Neutrophil (primary cell): ENCODE data around the gene GSTK1.
A peak's percentile ranks its signal among the peaks of the same experiment; 100 is the strongest.
"Not testable (repeated sequence)": the region's sequence is repeated elsewhere in the genome, so short reads cannot be mapped to it uniquely, and the experiment has no call there.

Source experiments
- H3K27ac ChIP-seq: fragments of 200-600 bp; sonication (generic); 2 replicates; pipeline ENCODE4 v1.5.1; 2016; ENCODE audit warnings: mild to moderate bottlenecking, moderate library complexity
- H3K27me3 ChIP-seq: fragments of 200-600 bp; sonication (generic); 2 replicates; pipeline ENCODE4 v1.6.0; 2016; ENCODE audit warnings: mild to moderate bottlenecking
- H3K36me3 ChIP-seq: fragments of 200-600 bp; sonication (generic); 2 replicates; pipeline ENCODE4 v1.5.1; 2017
- H3K4me1 ChIP-seq, 2 experiments: fragments of 200-600 bp in 1 of 2; sonication (generic) in 1 of 2; 1 replicate in 1 of 2; 2 replicates in 1 of 2; pipeline versions ENCODE4 v1.5.1 to v1.6.1; 2013 to 2016; ENCODE audit warnings: low read depth in 1 of 2, low read length in 1 of 2, mild to moderate bottlenecking in 1 of 2, moderate library complexity in 1 of 2; ENCODE audit not compliant: control insufficient read depth in 1 of 2, insufficient read depth in 1 of 2
- H3K4me3 ChIP-seq, 2 experiments: fragments of 200-600 bp in 1 of 2; sonication (generic) in 1 of 2; 1 replicate in 1 of 2; 2 replicates in 1 of 2; pipeline ENCODE4 v1.5.1; 2013 to 2016; ENCODE audit warnings: low read depth in 1 of 2, low read length in 1 of 2, mild to moderate bottlenecking in 1 of 2, moderate library complexity in 1 of 2
- H3K9me3 ChIP-seq: fragments of 200-600 bp; sonication (generic); 2 replicates; pipeline ENCODE4 v1.5.1; 2016
- TF ChIP-seq, protein P1 (sequence below): fragments of 200-600 bp; sonication (generic); IDR thresholded peaks from 2 replicates; pipeline ENCODE4 v1.5.1; 2016; ENCODE audit warnings: antibody characterized with exemption

The GSTK1 gene

DNA sequence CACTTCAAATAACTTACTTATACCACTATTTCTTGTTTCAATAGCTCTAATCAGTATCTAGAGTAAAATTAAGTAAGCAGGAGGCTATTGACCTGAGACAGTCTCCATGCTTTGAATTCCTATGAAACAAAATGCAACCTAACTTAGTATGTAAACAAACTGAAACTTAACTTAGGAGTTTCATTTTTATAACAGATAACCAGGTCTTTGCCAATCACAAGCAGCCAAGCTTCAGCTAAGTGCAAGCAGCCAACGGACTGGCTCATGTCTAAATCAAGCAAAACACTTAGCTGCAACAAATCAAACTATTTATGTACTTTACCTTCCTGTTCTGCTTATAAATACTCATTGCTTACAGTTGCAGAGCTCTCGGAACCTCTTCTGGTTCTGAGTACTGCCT lies 4.4 kb upstream of the GSTK1 start:
- peaks cover 6 to 8% of the 10 kb centered on the region in 2 experiments for H3K4me1 ChIP-seq
- H3K27me3 ChIP-seq = no peaks in the 10 kb centered on the region
- no peaks in the 10 kb centered on the region for H3K36me3 ChIP-seq
- no peaks in the 10 kb centered on the region for H3K9me3 ChIP-seq
- no peak overlapping the region for H3K27ac ChIP-seq
- TF ChIP-seq, protein P1, sequence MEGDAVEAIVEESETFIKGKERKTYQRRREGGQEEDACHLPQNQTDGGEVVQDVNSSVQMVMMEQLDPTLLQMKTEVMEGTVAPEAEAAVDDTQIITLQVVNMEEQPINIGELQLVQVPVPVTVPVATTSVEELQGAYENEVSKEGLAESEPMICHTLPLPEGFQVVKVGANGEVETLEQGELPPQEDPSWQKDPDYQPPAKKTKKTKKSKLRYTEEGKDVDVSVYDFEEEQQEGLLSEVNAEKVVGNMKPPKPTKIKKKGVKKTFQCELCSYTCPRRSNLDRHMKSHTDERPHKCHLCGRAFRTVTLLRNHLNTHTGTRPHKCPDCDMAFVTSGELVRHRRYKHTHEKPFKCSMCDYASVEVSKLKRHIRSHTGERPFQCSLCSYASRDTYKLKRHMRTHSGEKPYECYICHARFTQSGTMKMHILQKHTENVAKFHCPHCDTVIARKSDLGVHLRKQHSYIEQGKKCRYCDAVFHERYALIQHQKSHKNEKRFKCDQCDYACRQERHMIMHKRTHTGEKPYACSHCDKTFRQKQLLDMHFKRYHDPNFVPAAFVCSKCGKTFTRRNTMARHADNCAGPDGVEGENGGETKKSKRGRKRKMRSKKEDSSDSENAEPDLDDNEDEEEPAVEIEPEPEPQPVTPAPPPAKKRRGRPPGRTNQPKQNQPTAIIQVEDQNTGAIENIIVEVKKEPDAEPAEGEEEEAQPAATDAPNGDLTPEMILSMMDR = no peak
- H3K4me3 ChIP-seq = no peak overlapping the region

DNA sequence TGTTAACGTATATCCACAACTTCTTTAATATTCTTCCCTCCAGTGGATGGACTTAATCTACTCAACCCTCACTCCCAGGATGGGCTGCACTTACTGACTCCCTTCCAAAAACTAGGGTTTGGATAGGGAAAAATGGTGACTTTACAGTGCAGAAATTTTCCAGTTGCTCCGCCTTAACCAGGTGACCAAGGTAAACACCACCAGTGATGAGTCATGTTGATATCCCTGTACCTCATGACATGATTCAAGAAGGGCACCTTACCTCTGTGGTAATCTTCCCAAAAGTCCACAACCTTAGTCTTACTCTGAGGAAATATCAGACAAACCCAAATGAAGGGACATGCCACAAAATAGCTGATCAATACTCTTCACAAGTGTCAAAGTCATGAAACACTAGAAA lies 3.5 kb upstream of the GSTK1 start:
- Histone ChIP-seq H3K27me3 (no peaks in the 10 kb centered on the region), H3K4me3 (no peak overlapping the region), H3K4me1 (peaks cover 16 to 18% of the 10 kb centered on the region in 2 experiments), H3K36me3 (no peaks in the 10 kb centered on the region), H3K27ac (no peak overlapping the region), H3K9me3 (no peaks in the 10 kb centered on the region)
- TF ChIP-seq, protein P1 = no peak

DNA sequence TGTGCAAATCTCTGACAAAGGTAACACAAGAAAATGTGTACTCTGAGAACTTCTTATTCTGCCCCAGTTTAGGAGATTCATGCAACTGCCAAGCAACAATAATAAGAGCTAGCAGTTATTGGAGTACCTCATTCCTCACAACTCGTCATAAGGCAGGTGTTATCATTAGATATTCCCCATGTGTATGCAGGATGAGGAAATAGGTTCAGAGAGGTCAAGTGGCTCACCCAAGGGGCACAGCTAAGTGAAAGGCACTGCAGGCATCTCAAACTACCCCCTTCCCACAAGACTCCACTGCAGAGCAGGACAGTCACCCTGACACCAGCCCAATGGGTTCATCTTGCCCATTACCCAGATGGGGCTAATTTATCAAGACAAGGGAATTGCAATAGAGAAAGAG lies 1.3 kb upstream of the GSTK1 start:
- Histone ChIP-seq H3K27ac (no peak overlapping the region), H3K27me3 (no peaks in the 10 kb centered on the region), H3K36me3 (no peaks in the 10 kb centered on the region), H3K9me3 (no peaks in the 10 kb centered on the region), H3K4me1 (peaks cover 20 to 22% of the 10 kb centered on the region in 2 experiments), H3K4me3 (no peak overlapping the region)
- TF ChIP-seq, protein P1 = no peak

DNA sequence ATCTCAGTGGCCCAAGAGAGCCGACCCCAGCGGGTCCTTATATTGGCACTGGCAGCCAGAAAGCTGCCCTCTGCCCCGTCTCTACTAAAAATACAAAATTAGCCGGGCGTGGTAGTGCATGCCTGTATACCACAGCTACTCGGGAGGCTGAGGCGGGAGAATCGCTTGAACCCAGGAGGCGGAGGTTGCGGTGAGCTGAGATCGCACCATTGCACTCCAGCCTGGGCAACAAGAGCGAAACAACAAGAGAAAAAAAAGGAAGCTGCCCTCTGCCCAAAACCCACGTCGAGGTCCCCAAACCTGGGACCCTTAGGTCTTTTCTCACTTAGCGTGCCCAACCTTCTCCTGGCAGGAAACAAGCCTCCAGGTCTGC lies 941 bp downstream of the GSTK1 start:
- not testable (repeated sequence) for H3K27me3 ChIP-seq, H3K9me3 ChIP-seq
- Histone ChIP-seq H3K27ac (peak overlapping the region; percentile 67), H3K4me1 (peaks cover 20 to 22% of the 10 kb centered on the region in 2 experiments), H3K36me3 (peaks cover 21% of the 10 kb centered on the region), H3K4me3 (peak overlapping the region; percentile 74 to 82)

DNA sequence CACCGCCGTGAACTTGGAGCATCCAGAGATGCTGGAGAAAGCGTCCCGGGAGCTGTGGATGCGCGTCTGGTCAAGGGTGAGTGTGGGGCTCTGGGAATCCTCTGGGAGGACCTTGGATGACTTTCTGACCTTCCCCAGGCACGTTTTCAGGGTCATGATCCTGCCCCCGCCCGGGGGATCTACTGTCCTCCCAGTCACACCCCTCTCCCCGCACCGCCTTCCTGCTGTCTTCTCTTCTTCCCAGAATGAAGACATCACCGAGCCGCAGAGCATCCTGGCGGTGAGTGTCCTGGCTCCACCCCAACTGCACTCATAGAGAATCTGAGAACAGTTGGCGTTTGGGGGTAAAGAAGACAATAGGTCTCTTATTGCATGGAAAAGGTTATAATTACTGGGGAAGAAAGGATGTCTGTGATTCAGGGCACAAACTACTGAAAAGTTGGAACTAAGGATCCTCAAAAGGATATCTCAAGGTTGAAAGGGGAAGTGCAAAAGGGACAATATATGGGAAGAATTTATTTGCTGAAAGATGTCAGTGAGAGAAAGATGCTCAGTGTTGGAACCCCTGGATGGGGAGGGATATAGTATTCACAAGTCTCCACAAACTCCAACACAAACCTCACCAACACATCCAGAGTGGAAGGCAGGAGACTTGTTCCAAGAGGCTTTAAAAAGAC lies 1.9 kb downstream of the GSTK1 start:
- no peaks in the 10 kb centered on the region for H3K9me3 ChIP-seq

DNA sequence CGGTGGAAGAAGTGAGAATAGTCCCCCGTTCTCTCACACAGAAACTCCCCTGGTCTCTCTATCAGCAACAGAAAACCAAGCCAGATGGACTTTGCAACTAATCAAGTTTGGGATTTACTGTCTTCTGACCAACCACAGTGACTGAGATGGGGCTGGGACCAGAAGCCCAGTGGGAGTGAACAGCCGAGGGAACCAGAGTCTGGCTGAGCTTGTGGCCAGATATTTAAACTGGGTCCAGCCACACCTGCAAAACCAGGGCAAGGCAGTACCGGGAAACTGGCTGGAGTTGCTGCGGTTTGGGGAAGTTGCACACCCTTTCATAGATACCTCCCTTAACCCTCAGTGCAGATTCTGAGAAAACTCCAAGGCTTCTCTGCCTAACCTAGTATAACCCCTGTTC lies 6.0 kb downstream of the GSTK1 start:
- TF ChIP-seq, protein P1 = no peak
- H3K4me1 ChIP-seq = peaks cover 9% of the 10 kb centered on the region in 2 experiments
- no peak overlapping the region for H3K4me3 ChIP-seq
- H3K27me3 ChIP-seq = no peaks in the 10 kb centered on the region
- H3K9me3 ChIP-seq = no peaks in the 10 kb centered on the region
- peaks cover 34% of the 10 kb centered on the region for H3K36me3 ChIP-seq
- no peak overlapping the region for H3K27ac ChIP-seq

More for the DNA sequence above, 1.9 kb downstream of the GSTK1 start:
- Histone ChIP-seq H3K36me3 (peaks cover 31% of the 10 kb centered on the region), H3K4me1 (peaks cover 20 to 22% of the 10 kb centered on the region in 2 experiments), H3K27ac (no peak overlapping the region), H3K27me3 (no peaks in the 10 kb centered on the region), H3K4me3 (no peak overlapping the region)
- TF ChIP-seq, protein P1 = no peak
